GM12875 (cell line): ENCODE measurements around the gene ACOX1.

Source experiments
- H3K4me3 ChIP-seq: one replicate; pipeline ENCODE4 v1.5.1; 2011; ENCODE audit warnings: low read depth, low read length, control low read depth
- TF ChIP-seq, protein P1 (sequence below): IDR thresholded peaks from 2 replicates; pipeline ENCODE4 v1.5.1; 2011; ENCODE audit warnings: low read depth, mild to moderate bottlenecking, control low read depth, inconsistent platforms, low read length, moderate library complexity, borderline replicate concordance; ENCODE audit not compliant: insufficient read depth

The ACOX1 gene

DNA sequence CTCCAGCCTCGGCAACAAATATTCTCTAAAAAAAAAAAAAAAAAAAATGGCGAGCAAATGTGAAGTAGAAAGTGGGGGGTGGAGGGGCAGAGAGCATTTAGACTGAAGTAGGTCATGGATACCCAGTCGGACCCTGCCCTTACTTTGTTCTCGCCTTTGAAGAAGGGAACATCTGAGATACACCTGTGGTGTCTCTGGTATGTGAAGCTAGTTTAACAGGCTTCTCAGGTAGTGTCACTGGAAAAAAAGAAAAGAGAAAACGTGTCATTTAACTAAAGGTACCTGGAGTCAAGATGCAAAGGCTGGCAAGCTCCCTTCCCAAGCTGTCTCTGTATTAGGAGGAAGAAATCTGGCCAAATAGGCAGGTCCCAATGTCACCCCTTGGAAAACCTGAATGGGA, 46.1 kb downstream of the ACOX1 start:
- TF ChIP-seq, protein P1, sequence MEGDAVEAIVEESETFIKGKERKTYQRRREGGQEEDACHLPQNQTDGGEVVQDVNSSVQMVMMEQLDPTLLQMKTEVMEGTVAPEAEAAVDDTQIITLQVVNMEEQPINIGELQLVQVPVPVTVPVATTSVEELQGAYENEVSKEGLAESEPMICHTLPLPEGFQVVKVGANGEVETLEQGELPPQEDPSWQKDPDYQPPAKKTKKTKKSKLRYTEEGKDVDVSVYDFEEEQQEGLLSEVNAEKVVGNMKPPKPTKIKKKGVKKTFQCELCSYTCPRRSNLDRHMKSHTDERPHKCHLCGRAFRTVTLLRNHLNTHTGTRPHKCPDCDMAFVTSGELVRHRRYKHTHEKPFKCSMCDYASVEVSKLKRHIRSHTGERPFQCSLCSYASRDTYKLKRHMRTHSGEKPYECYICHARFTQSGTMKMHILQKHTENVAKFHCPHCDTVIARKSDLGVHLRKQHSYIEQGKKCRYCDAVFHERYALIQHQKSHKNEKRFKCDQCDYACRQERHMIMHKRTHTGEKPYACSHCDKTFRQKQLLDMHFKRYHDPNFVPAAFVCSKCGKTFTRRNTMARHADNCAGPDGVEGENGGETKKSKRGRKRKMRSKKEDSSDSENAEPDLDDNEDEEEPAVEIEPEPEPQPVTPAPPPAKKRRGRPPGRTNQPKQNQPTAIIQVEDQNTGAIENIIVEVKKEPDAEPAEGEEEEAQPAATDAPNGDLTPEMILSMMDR = no peak
- no peak overlapping the region for H3K4me3 ChIP-seq

DNA sequence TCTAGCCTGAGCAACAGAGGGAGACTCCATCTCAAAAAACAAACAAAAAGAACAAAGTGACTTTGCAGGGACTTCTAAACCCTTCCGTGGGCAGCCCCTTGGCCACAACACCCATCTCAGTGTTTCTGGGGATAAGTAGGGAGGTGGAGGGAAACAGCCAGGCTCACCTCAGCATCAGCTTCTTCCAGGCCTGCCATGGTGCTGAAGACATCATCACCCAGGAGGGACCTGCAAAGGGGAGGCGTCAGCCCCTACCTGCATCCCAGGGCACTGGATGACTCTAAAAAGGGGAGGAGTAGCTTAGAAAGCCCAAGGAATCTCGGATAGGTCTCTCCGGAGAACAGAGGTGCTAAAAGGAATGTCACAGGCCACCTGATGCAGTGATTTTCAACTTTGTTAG, 47.9 kb downstream of the ACOX1 start:
- no peak overlapping the region for H3K4me3 ChIP-seq
- TF ChIP-seq, protein P1 = no peak

GRCh38 chr17:75927286-75927922, 51.6 kb downstream of the ACOX1 start:
- H3K4me3 ChIP-seq = no peak overlapping the region
- TF ChIP-seq, protein P1 = peak; percentile 78

DNA sequence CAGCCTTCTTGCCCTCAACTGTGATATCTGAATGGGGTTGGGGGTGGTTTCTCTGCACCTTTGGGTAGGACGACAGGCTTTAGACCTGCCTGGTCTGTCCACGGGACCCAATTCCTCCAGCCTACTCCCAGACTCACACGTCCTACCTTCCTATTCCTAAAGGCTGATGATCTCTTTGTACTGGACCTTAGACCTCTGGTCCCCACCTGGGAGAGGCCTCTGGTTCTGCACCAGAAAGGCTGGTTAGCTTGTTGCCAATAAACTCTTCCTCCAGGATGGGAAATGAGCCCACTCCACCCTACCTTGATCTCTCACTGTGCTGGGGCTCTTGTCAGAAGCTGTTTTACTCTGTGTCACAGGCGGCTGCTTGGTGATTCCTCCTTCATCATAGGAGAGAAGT, 52.5 kb downstream of the ACOX1 start:
- no peak overlapping the region for H3K4me3 ChIP-seq

DNA sequence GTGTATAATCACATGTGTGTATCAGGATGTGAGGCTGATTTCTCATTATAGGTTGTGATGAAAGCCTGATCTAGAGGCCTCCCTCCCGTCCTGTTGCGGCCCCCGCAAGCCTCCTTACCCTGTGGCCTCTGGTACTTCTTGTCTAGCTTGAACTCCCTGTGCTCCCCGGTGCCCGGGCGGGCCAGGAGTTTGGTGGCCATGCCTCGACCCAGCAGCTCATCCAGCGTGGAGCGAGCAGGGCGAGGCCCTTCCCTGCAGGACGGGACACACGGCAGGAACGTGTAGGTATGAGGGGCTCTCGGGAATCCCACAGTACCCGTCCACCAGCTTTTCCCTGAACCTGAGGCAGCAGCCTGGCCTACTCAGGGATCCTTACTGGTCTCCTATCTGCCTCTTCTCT, 53.1 kb downstream of the ACOX1 start:
- H3K4me3 ChIP-seq = no peak overlapping the region
- TF ChIP-seq, protein P1 = no peak

More for the DNA sequence above, 52.5 kb downstream of the ACOX1 start:
- TF ChIP-seq, protein P1 = no peak

DNA sequence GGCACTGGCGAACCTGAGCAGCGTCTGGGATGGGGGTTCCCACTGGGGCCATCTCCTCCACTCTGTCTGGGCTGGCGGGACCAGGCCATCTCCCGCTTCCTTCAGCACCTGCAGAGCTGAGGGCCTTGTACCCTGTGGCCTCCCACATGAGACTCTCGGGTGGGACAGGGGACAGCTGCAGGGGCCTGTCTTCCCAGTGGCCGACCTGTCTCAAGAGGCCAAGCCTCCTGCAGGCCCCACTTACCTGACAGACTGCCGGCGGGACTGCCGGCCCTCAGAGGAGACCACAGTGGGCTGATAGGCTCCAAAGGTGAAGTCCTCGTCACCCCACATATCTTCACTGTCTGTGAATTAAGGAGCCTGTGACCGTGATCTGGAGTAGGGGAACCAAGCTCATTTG, 53.9 kb downstream of the ACOX1 start:
- TF ChIP-seq, protein P1 = no peak
- no peak overlapping the region for H3K4me3 ChIP-seq
